ENCODE data around the gene GSDMA. TPM values are rescaled to one million over a fixed set of nuclear protein-coding genes. Genes with fewer than 3 reads are reported as not detected.

Gene GSDMA
- total and polyA plus RNA-seq, 12 donors, result 0.06 to 1.3 (median 0.42) TPM; not detected in 6

GRCh38 chr17:40025991-40026815 lies 63.4 kb downstream of the GSDMA start:
- peaks cover 8 to 43% (median 19%) of the 10 kb centered on the region in 9 donors for H3K4me1 ChIP-seq
- H3K9me3 ChIP-seq, result no peaks in the 10 kb centered on the region
- TF ChIP-seq CTCF (IDR thresholded peaks at IDR 0.05), result no peak
- no peak for ATAC-seq
- H3K27ac ChIP-seq, result no peak overlapping the region
- no peaks in the 10 kb centered on the region for H3K27me3 ChIP-seq
- DNase-seq, result no peak
- peaks cover 0 to 100% (median 77%) of the 10 kb centered on the region in 9 donors for H3K36me3 ChIP-seq
- WGBS, 2 donors, result 75 to 77% methylated on average over 22 of the region's 22 CpGs
- intact Hi-C loops (cut with DNase I), result loop anchor here in 4 of 10 donors (2.0 to 10.0 kb wide), 3 partner anchors 13 to 139 kb away; no protein-coding TSS in a partner anchor
- H3K4me3 ChIP-seq, result no peak overlapping the region

- ATAC-seq, result peak; percentile 87 to 94 (median 91)
- Histone ChIP-seq H3K4me3 (no peak overlapping the region), H3K36me3 (peaks cover 0 to 100% (median 77%) of the 10 kb centered on the region in 9 donors), H3K27ac (peak overlapping the region in 2 of 10 donors; percentile 18 to 31), H3K4me1 (peaks cover 8 to 38% (median 16%) of the 10 kb centered on the region in 9 donors), H3K27me3 (no peaks in the 10 kb centered on the region), H3K9me3 (no peaks in the 10 kb centered on the region)
- DNase-seq, result peak; percentile 78 to 87
- 31 to 35% methylated on average over 33 of the region's 33 CpGs for WGBS, 2 donors
- TF ChIP-seq CTCF (IDR thresholded peaks at IDR 0.05), result peak; percentile 91 to 97 (median 95)
- intact Hi-C loops (cut with DNase I), result loop anchor here in 5 of 10 donors (1.0 to 10.0 kb wide), 4 partner anchors 14 to 138 kb away; no protein-coding TSS in a partner anchor
These were observed 64.2 kb downstream of the GSDMA start for GRCh38 chr17:40026816-40027613.

Small RNAs within 50 kb of the gene (microRNA-seq; reads per million reads assigned to microRNA genes)
- gene MIR6884, result 0 to 0.51 reads per million in 2 donors

Other genes starting within 250 kb of the GSDMA start
- gene MIEN1, start 232.5 kb upstream of the GSDMA start, total RNA-seq, result 10 to 100 TPM; 27.7 to 68.4 (median 39.1) TPM
- gene MIEN1, start 232.5 kb upstream of the GSDMA start, polyA plus RNA-seq, result 100 to 1,000 TPM; 104 to 190 TPM
- gene GRB7, start 225.1 kb upstream of the GSDMA start, total RNA-seq, result 1 to 10 TPM in 5 of 10 donors, under 1 TPM in 5; 0.44 to 4.7 (median 1.0) TPM
- 1 to 10 TPM; 1.1 to 2.9 TPM for gene GRB7, start 225.1 kb upstream of the GSDMA start, polyA plus RNA-seq
- 1 to 10 TPM in 1 of 10 donors, under 1 TPM in 9; 0.11 to 5.0 (median 0.31) TPM for gene IKZF3, start 98.7 kb upstream of the GSDMA start, total RNA-seq
- under 1 TPM; 0.06 to 0.22 TPM for gene IKZF3, start 98.7 kb upstream of the GSDMA start, polyA plus RNA-seq
- not detected for gene ZPBP2, start 94.8 kb upstream of the GSDMA start, total RNA-seq
- not detected for gene ZPBP2, start 94.8 kb upstream of the GSDMA start, polyA plus RNA-seq
- 1 to 10 TPM in 9 of 10 donors, under 1 TPM in 1; 0.72 to 4.6 (median 2.5) TPM for gene GSDMB, start 44.4 kb upstream of the GSDMA start, total RNA-seq
- gene GSDMB, start 44.4 kb upstream of the GSDMA start, polyA plus RNA-seq, result 10 to 100 TPM in 1 of 2 donors, 1 to 10 TPM in 1; 2.1 to 11.9 TPM
- gene ORMDL3, start 35.4 kb upstream of the GSDMA start, total RNA-seq, result 10 to 100 TPM; 33.5 to 94.3 (median 66.8) TPM
- 10 to 100 TPM; 51.4 to 56.3 TPM for gene ORMDL3, start 35.4 kb upstream of the GSDMA start, polyA plus RNA-seq
- gene LRRC3C, start 35.3 kb upstream of the GSDMA start, total RNA-seq, result not detected
- gene LRRC3C, start 35.3 kb upstream of the GSDMA start, polyA plus RNA-seq, result not detected
- gene PSMD3, start 17.8 kb downstream of the GSDMA start, total RNA-seq, result 100 to 1,000 TPM in 1 of 10 donors, 10 to 100 TPM in 9; 76.5 to 113 (median 81.8) TPM
- gene PSMD3, start 17.8 kb downstream of the GSDMA start, polyA plus RNA-seq, result 100 to 1,000 TPM in 1 of 2 donors, 10 to 100 TPM in 1; 46.7 to 109 TPM
- 1 to 10 TPM in 2 of 10 donors, under 1 TPM in 1, not detected in 7; 0.81 to 4.2 (median 1.6) TPM for gene CSF3, start 52.4 kb downstream of the GSDMA start, total RNA-seq
- under 1 TPM; 0.29 to 0.32 TPM for gene CSF3, start 52.4 kb downstream of the GSDMA start, polyA plus RNA-seq
- gene MED24, start 91.4 kb downstream of the GSDMA start, total RNA-seq, result 10 to 100 TPM; 46.7 to 63.2 (median 58.4) TPM
- gene MED24, start 91.4 kb downstream of the GSDMA start, polyA plus RNA-seq, result 10 to 100 TPM; 47.2 to 75.6 TPM
- gene THRA, start 100.0 kb downstream of the GSDMA start, total RNA-seq, result 100 to 1,000 TPM in 1 of 10 donors, 10 to 100 TPM in 9; 59.8 to 102 (median 69.7) TPM
- gene THRA, start 100.0 kb downstream of the GSDMA start, polyA plus RNA-seq, result 10 to 100 TPM; 29.8 to 44.2 TPM
- 10 to 100 TPM in 7 of 10 donors, 1 to 10 TPM in 3; 5.5 to 41.3 (median 29.9) TPM for gene NR1D1, start 137.6 kb downstream of the GSDMA start, total RNA-seq
- gene NR1D1, start 137.6 kb downstream of the GSDMA start, polyA plus RNA-seq, result 10 to 100 TPM in 1 of 2 donors, 1 to 10 TPM in 1; 7.1 to 24.4 TPM
- gene MSL1, start 159.0 kb downstream of the GSDMA start, total RNA-seq, result 10 to 100 TPM; 26.3 to 57.4 (median 37.7) TPM
- 10 to 100 TPM; 45.5 to 65.0 TPM for gene MSL1, start 159.0 kb downstream of the GSDMA start, polyA plus RNA-seq
- gene CASC3, start 177.5 kb downstream of the GSDMA start, total RNA-seq, result 10 to 100 TPM; 39.9 to 56.8 (median 43.7) TPM
- gene CASC3, start 177.5 kb downstream of the GSDMA start, polyA plus RNA-seq, result 10 to 100 TPM; 21.3 to 41.0 TPM
- 1 to 10 TPM; 2.2 to 5.7 (median 3.2) TPM for gene RAPGEFL1, start 214.5 kb downstream of the GSDMA start, total RNA-seq
- 10 to 100 TPM in 1 of 2 donors, 1 to 10 TPM in 1; 2.9 to 21.9 TPM for gene RAPGEFL1, start 214.5 kb downstream of the GSDMA start, polyA plus RNA-seq

Data from heart right ventricle (tissue), 16 donors.